Measurements from ENCODE around the gene VWA3B. TPM values are rescaled to one million over a fixed set of nuclear protein-coding genes. Genes with fewer than 3 reads are reported as not detected.

Gene VWA3B
- total RNA-seq, 1 donor from 2014 or later, result not detected

DNA sequence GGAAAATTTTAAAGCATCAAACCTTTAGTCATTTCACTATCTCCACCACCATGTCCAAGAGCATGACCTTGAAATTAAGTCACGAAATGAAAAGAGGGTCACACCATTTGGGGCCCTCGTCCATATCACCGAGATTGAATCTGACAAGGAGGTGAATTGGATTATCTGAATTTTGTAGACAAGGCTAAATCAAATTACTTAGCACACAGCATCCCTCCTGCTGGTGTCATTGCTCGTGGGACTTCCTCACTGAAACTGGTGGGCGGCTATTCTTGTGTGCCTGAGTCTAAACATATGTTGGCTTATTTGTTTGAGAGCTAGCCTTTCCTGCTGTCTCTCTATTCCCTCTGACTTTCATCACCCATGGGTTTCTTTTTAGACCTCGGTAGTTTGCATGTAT, 194.6 kb downstream of the VWA3B start:
- Mint-ChIP-seq H3K27me3 (ENCODE audit: low read depth) (no peaks in the 10 kb centered on the region), H3K4me1 (peaks cover 37% of the 10 kb centered on the region), H3K9me3 (peaks cover 5% of the 10 kb centered on the region), H3K36me3 (ENCODE audit: low read depth) (peaks cover 3% of the 10 kb centered on the region), H3K27ac (ENCODE audit: unreplicated experiment) (no peak overlapping the region), H3K4me3 (no peak overlapping the region)
- no peak for DNase-seq (ENCODE audit: low read depth, low spot score)
- TF ChIP-seq, protein P1, sequence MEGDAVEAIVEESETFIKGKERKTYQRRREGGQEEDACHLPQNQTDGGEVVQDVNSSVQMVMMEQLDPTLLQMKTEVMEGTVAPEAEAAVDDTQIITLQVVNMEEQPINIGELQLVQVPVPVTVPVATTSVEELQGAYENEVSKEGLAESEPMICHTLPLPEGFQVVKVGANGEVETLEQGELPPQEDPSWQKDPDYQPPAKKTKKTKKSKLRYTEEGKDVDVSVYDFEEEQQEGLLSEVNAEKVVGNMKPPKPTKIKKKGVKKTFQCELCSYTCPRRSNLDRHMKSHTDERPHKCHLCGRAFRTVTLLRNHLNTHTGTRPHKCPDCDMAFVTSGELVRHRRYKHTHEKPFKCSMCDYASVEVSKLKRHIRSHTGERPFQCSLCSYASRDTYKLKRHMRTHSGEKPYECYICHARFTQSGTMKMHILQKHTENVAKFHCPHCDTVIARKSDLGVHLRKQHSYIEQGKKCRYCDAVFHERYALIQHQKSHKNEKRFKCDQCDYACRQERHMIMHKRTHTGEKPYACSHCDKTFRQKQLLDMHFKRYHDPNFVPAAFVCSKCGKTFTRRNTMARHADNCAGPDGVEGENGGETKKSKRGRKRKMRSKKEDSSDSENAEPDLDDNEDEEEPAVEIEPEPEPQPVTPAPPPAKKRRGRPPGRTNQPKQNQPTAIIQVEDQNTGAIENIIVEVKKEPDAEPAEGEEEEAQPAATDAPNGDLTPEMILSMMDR (conservative IDR thresholded peaks at IDR 0.05), result no peak

DNA sequence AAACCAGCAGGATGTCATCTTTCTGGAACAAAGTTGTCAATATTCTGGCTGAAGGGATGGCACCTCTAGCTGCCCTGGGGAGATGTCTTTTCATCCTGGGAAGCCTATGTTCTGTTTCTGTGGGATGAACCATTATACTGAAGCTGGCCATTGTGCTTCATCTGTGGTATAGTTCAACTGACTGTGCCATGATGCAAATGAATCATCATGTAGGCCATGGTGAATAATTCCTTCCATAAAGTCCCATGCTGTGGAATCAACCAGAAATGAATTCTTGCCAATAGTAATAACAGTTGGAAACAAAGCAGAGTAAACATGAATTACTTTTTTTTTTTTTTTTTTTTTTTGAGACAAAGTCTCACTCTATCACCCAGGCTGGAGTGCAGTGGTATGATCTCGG, 195.1 kb downstream of the VWA3B start:
- no peak for DNase-seq (ENCODE audit: low read depth, low spot score)
- Mint-ChIP-seq H3K36me3 (ENCODE audit: low read depth) (peaks cover 3% of the 10 kb centered on the region), H3K27ac (ENCODE audit: unreplicated experiment) (no peak overlapping the region), H3K4me3 (no peak overlapping the region), H3K9me3 (peaks cover 5% of the 10 kb centered on the region), H3K4me1 (peaks cover 36% of the 10 kb centered on the region), H3K27me3 (ENCODE audit: low read depth) (no peaks in the 10 kb centered on the region)
- TF ChIP-seq, protein P1 (conservative IDR thresholded peaks at IDR 0.05), result no peak

DNA sequence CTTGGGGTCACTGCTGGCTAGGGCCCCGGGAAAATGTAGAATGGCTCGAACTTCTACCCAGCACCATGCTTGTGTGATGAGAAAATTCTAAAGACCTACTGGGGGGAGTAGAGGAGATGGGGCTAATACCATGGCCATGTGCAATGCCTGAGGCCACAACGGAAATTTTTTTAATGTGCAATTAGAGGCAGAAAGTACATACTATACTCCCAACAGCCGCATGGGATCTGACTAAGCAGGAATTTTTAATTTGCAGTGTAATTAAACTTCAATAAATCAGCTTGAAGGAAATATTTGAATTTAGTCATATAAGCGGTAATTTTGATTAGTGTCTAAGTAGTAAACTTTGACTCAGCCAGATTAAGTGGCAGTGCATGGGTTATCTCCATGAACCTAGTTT, 206.1 kb downstream of the VWA3B start:
- TF ChIP-seq, protein P1 (conservative IDR thresholded peaks at IDR 0.05), result no peak
- peaks cover 12% of the 10 kb centered on the region for H3K36me3 Mint-ChIP-seq (ENCODE audit: low read depth)
- H3K9me3 Mint-ChIP-seq, result peaks cover 11% of the 10 kb centered on the region
- H3K4me3 Mint-ChIP-seq, result no peak overlapping the region
- no peak for DNase-seq (ENCODE audit: low read depth, low spot score)
- H3K4me1 Mint-ChIP-seq, result peaks cover 11% of the 10 kb centered on the region
- no peak overlapping the region for H3K27ac Mint-ChIP-seq (ENCODE audit: unreplicated experiment)
- peaks cover 3% of the 10 kb centered on the region for H3K27me3 Mint-ChIP-seq (ENCODE audit: low read depth)

DNA sequence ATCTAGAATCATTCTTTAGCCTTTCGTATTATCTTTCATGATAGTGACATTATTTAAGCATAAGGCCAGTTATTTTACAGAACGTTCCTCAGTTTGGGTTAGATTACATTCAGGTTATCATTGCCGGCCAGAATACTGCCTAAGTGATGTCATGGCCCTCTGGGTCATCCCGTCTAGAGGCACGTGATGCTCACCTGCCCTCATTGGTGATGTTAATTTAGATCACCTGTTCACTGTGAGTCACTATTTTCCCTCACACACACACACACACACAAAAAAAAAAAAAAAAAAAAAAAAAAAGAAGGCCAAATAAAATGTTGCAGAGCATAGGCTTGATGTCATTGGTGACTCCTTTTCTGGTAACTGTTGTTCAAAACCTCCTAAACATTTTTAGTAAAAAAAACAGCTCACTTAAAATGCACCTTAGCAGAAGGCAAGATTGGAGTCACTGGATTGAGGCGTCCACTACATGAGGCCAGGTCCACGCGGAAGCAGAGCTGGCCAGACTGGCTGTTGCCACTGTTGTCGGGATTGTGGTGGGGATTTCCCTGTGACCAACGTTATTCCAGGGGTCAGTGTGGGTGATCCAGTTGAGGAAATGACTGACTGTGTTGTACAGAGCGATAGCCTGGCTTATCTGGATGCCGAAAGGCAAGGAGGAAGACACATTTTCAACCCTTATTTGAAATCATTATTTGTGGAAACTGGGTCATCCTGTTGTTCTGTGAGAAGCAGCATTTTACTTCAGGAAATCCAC, 207.1 kb downstream of the VWA3B start:
- TF ChIP-seq, protein P1 (conservative IDR thresholded peaks at IDR 0.05), result no peak
- no peak overlapping the region for H3K4me3 Mint-ChIP-seq
- H3K4me1 Mint-ChIP-seq, result peaks cover 15% of the 10 kb centered on the region
- peaks cover 9% of the 10 kb centered on the region for H3K36me3 Mint-ChIP-seq (ENCODE audit: low read depth)
- H3K27ac Mint-ChIP-seq (ENCODE audit: unreplicated experiment), result peak overlapping the region; percentile 19
- no peak for DNase-seq (ENCODE audit: low read depth, low spot score)
- H3K9me3 Mint-ChIP-seq, result peaks cover 11% of the 10 kb centered on the region
- H3K27me3 Mint-ChIP-seq (ENCODE audit: low read depth), result no peaks in the 10 kb centered on the region

DNA sequence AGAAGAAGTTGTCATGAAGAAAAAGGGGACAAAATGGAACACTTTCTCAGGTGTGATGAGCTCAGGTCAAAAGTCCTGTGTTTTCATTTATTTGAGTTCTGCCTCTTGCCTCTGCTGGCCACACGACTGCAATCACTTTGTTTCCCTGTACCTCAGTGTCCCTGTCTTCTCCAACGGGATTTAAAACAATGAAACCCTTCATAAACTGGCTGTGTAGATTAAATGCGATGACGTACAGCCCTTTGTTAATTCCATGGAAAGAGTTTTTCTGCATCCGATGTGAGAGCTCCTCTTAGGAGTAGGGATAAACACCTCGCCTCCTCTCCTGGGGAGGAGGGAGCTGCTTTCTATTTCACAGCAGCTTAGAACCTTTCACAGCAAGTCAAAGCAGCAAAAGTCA, 207.7 kb downstream of the VWA3B start:
- H3K9me3 Mint-ChIP-seq, result peaks cover 11% of the 10 kb centered on the region
- no peak overlapping the region for H3K27ac Mint-ChIP-seq (ENCODE audit: unreplicated experiment)
- peaks cover 15% of the 10 kb centered on the region for H3K4me1 Mint-ChIP-seq
- H3K4me3 Mint-ChIP-seq, result no peak overlapping the region
- H3K27me3 Mint-ChIP-seq (ENCODE audit: low read depth), result no peaks in the 10 kb centered on the region
- no peak for DNase-seq (ENCODE audit: low read depth, low spot score)
- H3K36me3 Mint-ChIP-seq (ENCODE audit: low read depth), result peaks cover 9% of the 10 kb centered on the region
- TF ChIP-seq, protein P1 (conservative IDR thresholded peaks at IDR 0.05), result no peak

All from neural crest cell (in vitro differentiated cells).